ENCODE data around the gene ZNRF1. TPM values are rescaled to one million over a fixed set of nuclear protein-coding genes. Genes with fewer than 3 reads are reported as not detected.

The ZNRF1 gene
- total RNA-seq, 1 experiment from 2014 or later: 48.2 TPM

GRCh38 chr16:75052481-75053202 is 53.8 kb downstream of the ZNRF1 start:
- H3K36me3 ChIP-seq (ENCODE audit: control insufficient read depth in 1 of 2, insufficient read depth in 2 of 2, low read length in 2 of 2): no peaks in the 10 kb centered on the region
- ChIA-PET RAD21 (ENCODE audit: low non-redundant PET in 1 of 2, low total read pairs in 2 of 2, uncharacterized antibody in 2 of 2, unreplicated experiment in 2 of 2) (interaction anchor here in 1 of 2 experiments (1.0 kb wide), 1 partner anchor 54 kb away, joined by 3 read pairs; the partner anchor contains the start of gene ZNRF1), POLR2A (no interaction called here), CTCF (interaction anchor here (0.9 to 1.5 kb wide), 2 partner anchors 9 to 54 kb away, joined by 3 read pairs; partner anchors contain the start of gene ZNRF1)
- no peaks in the 10 kb centered on the region for H3K9me2 ChIP-seq (ENCODE audit: insufficient read depth)
- H3K27ac ChIP-seq (ENCODE audit: low read depth, low read length): no peak overlapping the region
- H3K27me3 ChIP-seq (ENCODE audit: insufficient read depth, low read length): no peaks in the 10 kb centered on the region
- intact Hi-C loops (cut with micrococcal nuclease): no loop called here
- H3K79me2 ChIP-seq (ENCODE audit: insufficient read depth, low read length): peaks cover 81% of the 10 kb centered on the region
- no peak overlapping the region for H2AFZ ChIP-seq (ENCODE audit: low read depth, low read length, poor library complexity, severe bottlenecking)
- TF ChIP-seq SRF (IDR thresholded peaks at IDR 0.05; ENCODE audit: low read depth) (no peak), YY1 (IDR thresholded peaks at IDR 0.05; ENCODE audit: extremely low read depth, insufficient replicate concordance, low read depth, low read length) (no peak), POLR2A (IDR thresholded peaks at IDR 0.05; ENCODE audit: borderline replicate concordance, extremely low read depth, insufficient read depth, insufficient read length) (no peak), CBX3 (IDR thresholded peaks at IDR 0.05; ENCODE audit: low read depth) (no peak), SP1 (IDR thresholded peaks at IDR 0.05; ENCODE audit: low read depth) (no peak), ELF1 (IDR thresholded peaks at IDR 0.05; ENCODE audit: borderline replicate concordance, low read depth) (no peak), EZH2phosphoT487 (IDR thresholded peaks at IDR 0.05; ENCODE audit: borderline replicate concordance) (no peak), POLR2AphosphoS5 (IDR thresholded peaks at IDR 0.05; ENCODE audit: low read depth, low read length) (no peak), EZH2 (IDR thresholded peaks at IDR 0.05) (no peak)
- TF ChIP-seq, protein P1, sequence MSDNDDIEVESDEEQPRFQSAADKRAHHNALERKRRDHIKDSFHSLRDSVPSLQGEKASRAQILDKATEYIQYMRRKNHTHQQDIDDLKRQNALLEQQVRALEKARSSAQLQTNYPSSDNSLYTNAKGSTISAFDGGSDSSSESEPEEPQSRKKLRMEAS (IDR thresholded peaks at IDR 0.05): no peak
- H3K4me2 ChIP-seq (ENCODE audit: low read length): no peak overlapping the region
- peaks cover 5% of the 10 kb centered on the region; the same call in 1 of the 2 replicates for H4K20me1 ChIP-seq (ENCODE audit: insufficient read depth)
- ATAC-seq (peak; percentile 51; the same call in 1 of the 2 replicates), DNase-seq (ENCODE audit: low read depth, low spot score) (no peak)
- no peaks in the 10 kb centered on the region for H3K9me3 ChIP-seq (ENCODE audit: control insufficient read depth in 1 of 2, insufficient read depth in 1 of 2, low read depth in 1 of 2, low read length in 2 of 2)
- H3K9ac ChIP-seq (ENCODE audit: low read length): no peak overlapping the region
- peaks cover 23 to 28% of the 10 kb centered on the region in 2 experiments for H3K4me1 ChIP-seq (ENCODE audit: control insufficient read depth in 1 of 2, insufficient read depth in 2 of 2, low read length in 2 of 2)
- no peak overlapping the region for H3K4me3 ChIP-seq (replicated peaks in 1 of 2; ENCODE audit: low read depth in 1 of 2, low read length in 2 of 2)
- no TSS peak for BruUV-seq (replicated peaks)
